NCI-H524 (cell line): ENCODE results near the gene MAP3K7.
"Not testable (repeated sequence)": the region's sequence is repeated elsewhere in the genome, so short reads cannot be mapped to it uniquely, and the experiment has no call there.

ENCODE experiments used
- DNase-seq, 2 experiments: peaks; one replicate each; lab custom pipeline; 2025; lab: John Stamatoyannopoulos, UW

Gene MAP3K7

DNA sequence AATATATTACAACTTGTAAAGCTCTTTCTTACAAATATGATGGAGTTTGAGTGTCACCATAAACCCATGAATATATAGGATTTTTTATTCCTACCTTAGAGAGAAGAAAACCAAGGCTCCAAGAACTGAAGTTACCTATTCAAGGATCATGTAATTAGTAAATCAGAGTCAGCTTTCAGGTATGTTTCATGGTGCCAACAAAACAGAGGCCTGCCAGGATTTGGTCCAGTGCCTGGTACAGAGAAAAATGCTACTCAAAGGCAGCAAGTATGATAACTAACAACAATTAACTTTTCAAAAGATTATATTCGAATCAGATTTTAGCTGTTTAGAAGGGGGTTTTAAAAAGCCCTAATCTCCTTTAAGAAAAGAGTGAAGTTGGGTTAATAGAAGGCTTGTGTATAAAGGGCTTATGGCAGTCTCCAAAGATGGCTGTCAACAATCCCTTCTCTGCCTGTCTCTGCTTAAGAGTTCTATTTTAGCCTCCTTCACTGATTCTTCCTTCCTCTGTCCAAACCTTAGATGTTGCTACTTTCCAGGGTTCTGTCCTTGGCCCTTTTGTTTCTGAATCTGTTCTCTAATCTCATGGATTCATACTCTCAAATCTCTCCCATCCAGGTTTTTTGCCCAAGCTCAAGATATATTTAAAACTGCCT is 7.8 kb downstream of the MAP3K7 start:
- no peak for DNase-seq

DNA sequence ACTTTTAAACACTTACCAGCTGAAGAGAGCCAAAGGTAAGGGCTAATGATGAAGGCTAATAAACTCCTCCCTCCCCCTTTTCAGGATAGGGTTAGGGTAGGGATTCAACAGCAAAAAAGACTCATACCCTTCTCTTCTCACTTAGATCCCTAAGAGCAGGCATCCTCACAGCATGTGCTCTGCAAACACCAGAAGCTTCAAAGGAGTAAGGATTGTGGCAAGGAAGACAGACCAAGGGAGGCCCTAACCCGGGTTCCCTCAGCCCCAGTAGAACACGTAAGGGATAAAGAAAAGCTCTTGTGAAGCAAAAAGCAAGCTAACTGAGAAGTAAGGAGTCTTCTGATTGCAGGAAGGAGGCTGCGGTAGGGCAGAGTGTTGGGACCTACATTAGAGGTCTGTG is 11.6 kb downstream of the MAP3K7 start:
- no peak for DNase-seq

DNA sequence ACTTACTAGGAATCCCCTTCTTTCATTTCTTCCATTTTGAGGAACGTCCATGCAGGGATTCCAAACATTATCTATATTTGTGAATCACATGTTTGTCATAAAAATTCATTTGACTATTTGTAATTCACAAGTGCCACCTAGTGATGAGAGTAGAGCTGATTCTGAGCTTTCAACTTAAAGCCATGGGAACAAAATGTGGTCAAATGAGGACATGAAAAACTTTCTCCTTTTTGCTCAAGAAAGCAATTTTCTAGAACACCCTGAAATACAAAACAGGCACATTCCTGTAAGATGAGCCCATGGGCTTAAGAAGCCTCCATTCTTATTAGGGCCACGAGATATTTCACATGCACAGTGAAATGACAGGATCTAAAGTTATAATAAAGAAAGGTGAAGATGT is 12.3 kb downstream of the MAP3K7 start:
- no peak for DNase-seq

DNA sequence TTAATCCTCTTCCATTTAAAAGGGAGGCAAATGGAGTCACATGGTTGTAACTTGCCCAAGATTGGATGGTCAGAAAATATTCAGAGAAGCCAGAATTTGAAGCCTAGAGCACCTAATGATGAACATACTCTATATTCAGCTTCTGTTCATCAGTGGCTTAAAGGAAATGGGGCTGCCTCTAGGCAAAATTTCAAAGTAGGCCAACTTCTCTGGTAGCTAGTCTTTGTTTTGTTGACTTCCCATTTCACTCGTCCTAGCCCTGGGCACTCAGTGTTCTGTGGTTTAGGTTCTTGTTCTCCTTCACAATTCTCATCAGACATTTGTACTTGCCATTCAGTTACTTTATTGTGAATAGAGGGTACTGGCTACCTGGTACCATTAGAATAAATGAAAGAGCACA is 13.2 kb downstream of the MAP3K7 start:
- no peak for DNase-seq

DNA sequence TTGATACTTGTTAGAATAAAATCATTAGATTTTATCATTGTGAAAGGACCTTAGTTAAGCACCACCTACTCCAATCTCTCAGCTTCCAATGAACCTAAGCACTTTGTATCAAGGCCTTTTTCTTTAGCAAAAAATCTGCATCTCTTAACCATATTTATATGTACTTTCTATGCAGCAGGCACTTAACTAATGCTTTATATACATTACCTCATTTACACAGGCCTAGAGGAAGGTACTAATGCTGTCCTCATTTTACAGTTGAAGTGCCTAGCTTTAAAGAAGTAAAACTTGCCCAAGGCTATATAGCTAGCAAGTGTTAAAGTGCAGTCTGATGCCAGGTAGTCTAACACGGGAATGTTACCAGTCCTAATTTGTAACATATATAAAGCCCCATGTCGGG is 14.0 kb downstream of the MAP3K7 start:
- no peak for DNase-seq

DNA sequence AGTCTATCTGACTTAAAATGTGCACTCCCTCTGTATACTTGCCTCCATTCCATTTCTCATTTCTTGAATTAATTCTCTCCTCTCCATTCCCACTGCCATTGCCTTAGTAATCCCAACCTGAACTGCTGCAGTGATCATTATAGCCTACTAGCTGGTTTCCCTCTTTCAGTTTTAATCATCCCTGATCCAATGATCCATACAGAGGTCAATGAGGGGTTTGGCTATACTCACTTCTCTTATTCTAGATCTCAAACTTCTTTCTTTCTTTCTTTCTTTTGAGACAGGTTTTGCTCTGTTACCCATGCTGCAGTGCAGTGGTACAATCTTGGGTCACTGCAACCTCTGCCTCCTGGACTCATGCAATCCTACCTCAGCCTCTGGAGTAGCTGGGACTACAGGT is 17.6 kb downstream of the MAP3K7 start:
- DNase-seq: no peak

DNA sequence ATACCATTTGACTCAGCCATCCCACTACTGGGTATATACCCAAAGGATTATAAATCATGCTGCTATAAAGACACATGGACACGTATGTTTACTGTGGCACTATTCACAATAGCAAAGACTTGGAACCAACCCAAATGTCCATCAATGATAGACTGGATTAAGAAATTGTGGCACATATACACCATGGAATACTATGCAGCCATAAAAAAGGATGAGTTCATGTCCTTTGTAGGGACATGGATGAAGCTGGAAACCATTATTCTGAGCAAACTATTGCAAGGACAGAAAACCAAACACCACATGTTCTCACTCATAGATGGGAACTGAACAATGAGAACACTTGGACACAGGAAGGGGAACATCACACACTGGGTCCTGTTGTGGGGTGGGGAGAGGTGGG is 19.2 kb downstream of the MAP3K7 start:
- not testable (repeated sequence) for DNase-seq

DNA sequence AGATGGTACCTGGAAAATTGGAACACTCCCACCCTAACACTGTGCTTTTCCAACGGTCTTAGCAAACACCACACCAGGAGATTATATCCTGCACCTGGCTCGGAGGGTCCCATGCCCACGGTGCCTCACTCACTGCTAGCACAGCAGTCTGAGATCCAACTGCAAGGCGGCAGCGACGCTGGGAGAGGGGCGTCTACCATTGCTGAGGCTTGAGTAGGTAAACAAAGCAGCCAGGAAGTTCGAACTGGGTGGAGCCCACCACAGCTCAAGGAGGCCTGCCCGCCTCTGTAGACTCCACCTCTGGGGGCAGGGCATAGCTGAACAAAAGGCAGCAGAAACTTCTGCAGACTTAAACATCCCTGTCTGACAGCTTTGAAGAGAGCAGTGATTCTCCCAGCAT is 24.5 kb downstream of the MAP3K7 start:
- DNase-seq: not testable (repeated sequence)

DNA sequence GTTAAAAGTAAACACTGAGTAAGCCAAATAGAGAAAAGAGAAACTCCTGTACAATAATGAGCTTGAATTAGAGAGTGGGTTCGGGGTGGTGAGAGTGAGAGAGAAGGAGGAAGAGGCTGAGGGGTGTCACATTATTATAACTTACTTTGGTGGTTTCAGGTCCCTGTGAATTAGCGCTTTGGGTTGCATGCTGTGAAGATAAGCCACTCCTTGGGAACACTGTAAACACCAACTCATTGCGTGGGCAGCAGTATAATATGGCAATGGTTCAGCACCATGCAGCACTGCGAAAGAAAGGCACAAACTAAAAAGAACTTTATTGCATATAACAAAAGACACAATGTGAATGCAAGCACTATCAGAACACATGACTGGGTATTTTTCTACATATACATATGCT is 26.9 kb downstream of the MAP3K7 start:
- no peak for DNase-seq

DNA sequence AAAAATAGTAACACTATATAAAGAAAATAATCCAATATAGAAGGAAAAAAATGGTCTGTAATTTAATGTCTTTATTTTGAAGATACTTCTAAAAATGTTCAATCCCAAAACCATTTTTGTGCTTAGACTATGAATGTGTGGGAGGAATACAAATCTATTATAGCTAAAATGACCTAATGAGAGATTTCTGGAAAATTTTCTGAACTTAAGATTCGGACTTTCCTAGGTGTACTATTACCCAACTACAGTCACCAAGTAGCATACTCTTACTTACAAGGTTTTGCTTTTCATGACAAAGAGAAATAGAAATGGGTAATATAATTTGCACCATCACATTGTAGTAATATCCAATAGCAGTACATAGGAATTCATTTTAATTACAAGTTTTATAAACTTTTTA is 29.9 kb downstream of the MAP3K7 start:
- DNase-seq: no peak

DNA sequence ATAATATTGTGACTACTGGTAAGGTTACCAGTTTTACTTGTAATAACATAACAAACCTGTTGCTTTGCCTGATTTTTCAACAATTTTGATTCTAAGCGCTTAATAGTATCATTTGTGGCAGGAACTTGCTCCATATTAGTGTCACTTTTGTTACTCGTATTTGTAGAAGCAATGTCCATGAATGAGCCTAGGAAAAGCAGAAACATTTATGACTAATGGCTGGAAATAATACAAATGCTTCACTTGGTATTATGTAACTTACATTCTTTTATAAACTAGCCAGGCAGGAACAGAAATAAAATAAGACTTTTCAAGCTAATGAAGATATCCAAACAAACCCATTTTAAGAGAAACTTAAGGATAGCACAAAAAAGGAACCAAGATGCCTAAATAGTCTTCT is 38.9 kb downstream of the MAP3K7 start:
- DNase-seq: no peak

DNA sequence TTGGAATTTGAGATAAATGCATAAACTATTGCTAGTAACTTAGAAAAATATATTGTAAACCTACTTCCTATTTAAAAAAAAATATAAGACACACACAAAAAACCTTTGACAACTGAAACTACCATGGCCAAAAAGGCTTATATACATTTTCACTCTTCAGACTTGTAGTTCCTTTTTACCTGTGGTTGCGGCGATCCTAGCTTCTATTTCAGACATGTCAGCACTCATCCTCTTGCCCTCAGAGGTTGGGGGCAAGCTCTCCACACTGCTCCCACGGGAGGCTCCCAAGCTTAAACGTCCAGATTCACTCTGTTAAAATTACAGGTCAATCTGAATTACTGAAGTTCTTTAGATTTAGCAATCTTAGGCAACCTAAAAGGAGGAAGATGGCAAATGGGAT is 39.8 kb downstream of the MAP3K7 start:
- no peak for DNase-seq

DNA sequence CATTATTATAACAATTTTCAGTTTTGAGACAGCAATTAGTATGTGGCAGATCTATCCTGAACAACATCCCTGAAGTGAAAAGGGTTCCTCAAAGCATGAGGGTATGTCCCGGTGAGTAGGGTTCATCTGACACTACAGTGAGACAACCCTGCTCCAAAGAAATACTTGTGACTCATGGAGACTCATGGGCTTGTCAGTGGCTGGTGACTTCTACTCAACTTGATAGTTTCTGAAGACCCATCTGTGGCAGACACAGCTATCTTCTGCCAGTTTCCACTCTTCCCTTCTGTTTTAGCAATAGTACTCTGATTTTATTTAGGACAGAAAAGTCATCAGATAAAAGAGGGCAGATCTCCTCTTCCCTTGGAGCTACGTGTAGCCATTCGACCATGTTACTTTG is 41.4 kb downstream of the MAP3K7 start:
- no peak for DNase-seq

DNA sequence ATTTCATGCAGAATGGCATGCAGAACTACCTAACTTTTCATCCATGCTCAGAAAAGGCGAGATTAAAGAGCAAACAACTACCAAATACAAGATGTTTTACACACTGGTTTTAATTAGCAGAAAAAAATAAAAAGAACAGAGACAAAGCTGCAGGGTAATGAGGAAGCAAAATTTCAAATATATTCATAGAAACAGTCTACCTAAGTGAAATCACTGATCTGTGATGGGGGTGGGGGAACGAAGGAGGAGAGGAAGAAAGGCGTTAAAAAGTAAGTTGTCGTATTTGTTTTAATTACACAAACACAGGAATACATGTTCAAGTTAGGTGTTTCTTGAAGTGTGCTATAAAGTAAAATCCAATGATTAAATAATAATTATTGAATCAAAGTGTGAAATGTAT is 42.1 kb downstream of the MAP3K7 start:
- DNase-seq: no peak

DNA sequence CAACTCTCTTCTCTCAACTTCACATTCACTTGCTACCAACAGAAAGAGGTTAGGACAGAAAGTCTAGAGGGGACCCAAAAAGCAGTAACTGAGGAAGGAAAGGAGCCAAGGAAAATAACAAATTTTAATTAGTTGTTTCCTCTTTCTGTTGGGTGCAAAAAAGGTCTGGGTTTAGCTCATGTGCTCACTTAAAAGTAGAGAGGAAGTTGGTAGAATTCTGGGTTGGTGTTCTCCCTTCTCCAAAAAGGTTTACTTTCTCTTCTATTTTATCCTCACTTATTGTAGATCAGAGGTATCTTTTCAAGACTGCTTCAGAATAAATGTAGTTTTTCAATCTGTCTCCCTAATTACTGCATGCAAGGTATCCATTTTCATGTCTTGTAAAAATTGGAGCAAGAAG is 42.8 kb downstream of the MAP3K7 start:
- no peak for DNase-seq

DNA sequence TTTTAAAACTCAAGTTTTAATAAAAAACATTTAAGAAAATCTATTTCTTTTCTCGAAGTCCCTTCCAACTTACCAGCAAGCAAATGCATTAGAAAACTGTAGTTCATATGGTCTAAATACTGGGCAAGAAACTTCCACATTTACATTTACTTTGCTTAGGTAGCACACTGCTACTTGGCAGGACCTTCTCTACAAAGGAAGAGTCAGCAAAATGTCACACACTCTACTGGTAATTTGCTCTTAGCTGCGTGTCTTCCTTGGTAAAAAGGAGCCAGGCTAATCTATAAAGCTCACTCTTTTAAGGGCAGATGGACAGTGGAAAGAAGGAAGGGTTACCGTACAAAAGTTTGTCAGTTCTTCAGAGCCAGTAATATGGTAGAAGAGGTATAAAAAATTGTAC is 45.7 kb downstream of the MAP3K7 start:
- DNase-seq: no peak

DNA sequence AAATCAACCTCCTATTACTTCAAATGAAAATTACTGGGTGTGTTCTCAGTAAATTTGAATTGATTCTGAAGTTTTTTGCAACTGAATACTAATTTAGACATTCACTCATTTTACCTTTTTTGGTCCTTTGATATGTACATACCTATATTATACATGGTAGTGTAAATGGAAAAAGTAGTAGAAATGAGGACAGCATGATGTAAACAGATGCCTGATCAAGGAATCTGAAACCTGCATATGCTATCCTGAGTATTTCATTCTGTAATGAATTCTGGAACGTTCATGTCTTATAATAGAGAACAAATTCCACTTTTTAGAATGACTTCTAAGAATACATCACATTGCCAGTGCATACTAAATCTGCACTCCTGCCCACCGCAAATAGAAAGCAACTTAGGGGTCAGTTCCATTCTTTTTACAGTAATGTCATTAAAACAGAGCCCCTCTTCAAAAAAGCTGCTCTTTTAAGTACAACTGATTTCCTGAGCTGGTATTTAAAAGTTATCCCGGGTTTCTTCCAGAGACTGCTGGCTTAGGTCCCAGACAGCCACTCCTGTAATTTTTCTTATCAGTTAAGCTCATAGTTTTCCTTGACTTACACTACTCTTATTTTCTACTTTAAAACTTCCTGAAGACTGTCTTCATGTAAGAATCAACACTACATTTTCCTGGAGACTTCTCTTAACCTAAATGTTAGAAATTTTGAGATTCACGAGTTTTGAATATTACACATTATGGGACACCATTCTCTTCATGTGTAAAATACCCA is 48.4 kb downstream of the MAP3K7 start:
- no peak for DNase-seq

DNA sequence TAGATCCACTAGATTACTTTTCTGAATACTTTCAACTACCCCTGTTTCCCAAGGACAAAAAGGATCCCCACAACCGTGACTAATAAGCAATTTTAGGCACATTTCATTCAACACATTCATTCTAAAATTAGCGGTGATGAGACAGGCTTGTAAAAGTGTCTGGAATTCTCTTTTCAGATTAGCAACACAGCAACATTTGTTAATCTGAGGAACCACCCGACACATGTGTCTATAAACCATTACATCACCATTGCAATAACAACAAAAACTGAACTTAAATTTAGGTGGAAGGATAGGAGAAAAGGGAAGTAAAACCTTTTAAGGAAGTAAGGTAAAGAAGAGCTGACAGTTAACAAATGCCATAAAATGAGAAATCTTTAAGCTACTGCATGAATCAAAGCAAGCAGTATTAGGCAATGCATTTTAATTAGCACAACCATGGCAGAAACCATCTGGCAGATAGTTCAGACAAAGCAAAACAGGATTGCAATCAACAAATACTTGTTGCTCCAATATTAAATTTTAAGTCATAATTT is 49.1 kb downstream of the MAP3K7 start:
- no peak for DNase-seq

DNA sequence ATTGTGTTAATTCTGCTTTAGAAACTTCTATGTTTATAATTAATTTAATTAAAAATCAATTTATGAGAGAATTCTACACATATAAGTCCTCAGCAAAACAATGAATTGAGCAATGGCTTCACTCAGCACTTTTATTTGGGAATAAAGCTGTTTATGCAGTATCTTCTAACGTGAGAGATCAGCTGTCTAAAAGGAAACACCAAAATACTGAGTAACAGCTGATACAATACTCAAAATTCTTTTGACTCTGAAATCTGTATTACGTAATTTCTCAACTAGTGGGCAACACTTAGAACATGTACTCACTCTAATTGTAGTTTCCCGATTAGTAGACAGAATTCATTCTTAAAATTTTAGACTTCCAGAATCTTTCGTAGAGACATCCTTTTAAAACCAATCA is 49.8 kb downstream of the MAP3K7 start:
- no peak for DNase-seq

DNA sequence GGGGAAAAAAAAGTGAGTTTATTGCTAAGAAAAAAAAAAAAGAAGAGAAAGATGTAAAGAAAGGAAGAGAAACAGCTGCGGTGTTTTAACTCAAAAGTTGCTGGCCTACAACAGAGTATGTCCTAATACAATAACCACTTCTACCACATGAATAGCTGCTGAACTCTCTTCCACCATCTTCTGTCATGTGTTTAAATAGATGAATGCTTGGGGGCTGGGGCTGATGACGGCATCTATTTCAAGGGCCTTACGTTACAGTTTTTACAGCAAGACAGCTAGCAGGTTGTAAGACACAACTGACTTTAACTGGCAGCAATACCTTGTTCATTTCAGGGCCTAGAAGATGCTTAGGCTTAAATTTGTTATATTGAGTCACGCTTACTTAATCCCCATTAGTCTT is 50.4 kb downstream of the MAP3K7 start:
- no peak for DNase-seq

DNA sequence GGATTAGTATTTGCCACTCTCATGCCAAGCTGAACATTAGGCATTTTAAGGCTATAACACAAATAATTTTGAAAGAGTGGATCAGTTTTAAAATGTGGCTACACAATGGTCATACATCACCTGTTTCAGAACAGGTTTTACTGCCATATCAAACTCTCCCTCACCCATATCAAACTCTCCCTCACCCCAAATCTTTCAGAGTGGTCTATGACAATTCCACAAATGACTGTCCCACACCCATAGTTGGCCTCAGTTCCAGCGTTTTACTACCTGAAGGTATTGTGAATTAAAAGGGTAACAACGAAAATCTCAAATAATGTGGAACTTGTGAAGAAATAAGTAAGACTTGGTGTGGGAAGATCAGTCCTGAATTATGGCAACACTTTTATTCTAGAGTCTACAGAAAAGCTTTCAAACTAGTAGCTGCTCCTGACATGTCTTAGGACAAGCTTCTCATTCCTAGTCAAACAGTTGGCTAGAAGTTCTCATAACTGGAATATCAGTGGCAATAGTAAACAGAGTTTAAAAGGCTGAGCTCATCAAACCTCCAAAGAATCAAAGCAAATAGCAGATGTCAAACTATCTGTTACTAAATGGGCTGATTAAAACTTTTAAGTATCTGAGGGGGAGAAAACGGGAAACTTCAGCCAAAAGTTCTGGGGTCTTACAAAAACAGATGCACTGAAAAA is 52.4 kb downstream of the MAP3K7 start:
- no peak for DNase-seq

DNA sequence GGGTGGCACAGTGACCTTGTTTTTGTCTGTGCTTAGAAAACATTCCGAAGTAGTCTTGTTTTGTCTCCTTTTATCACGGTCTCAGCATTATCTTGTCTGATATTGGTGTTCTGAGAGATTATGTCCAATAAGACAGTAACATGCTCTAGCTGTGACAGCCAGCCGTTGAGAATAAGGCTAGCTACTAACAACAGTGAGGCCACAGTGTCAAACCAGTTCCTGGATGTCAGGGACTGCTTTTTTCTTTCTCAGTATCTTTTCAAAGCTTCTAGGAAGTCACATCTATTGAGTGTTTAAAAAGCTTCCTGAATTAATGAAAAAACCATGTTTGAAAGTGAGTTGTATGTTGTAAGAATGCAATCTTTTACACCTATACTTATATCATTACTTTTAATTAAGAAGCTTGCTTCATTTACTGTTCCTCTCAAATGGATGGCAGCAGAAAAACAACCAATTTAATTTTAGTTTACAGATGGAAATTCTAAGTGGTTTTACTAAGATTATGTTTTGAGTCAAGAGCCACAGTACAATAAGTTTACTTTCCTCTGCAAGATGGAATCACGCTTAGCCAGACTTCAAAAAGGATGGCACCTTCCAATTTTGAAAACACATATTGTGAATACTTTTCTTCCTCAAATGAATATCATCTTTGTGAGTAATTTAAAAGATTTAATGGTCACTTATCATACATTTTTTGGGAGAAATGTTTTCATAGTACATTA is 53.1 kb downstream of the MAP3K7 start:
- no peak for DNase-seq
